CD8-positive, alpha-beta memory T cell (primary cell): ENCODE results near the gene LDLRAD1. TPM values are rescaled to one million over a fixed set of nuclear protein-coding genes. Genes with fewer than 3 reads are reported as not detected.
"Not testable (repeated sequence)": the region's sequence is repeated elsewhere in the genome, so short reads cannot be mapped to it uniquely, and the experiment has no call there.

ENCODE experiments used
- CTCF ChIA-PET: fragments of 350-600 bp; sonication (Branson Sonifier 250); formaldehyde crosslinking; loops from one replicate; lab custom pipeline; 2021; ENCODE audit warnings: antibody characterized with exemption; lab: Charles Lee
- POLR2A ChIA-PET: fragments of 350-600 bp; sonication (Branson Sonifier 250); formaldehyde crosslinking; loops from one replicate; lab custom pipeline; 2021; ENCODE audit warnings: antibody characterized with exemption; lab: Charles Lee
- DNase-seq, 5 donors: peaks; one replicate each; pipeline versions ENCODE4 v3.0.0 to v3.0.0-alpha.2; 2020 to 2022; ENCODE audit warnings: mixed read lengths in 1 of 5
- H3K27ac ChIP-seq: one replicate; pipeline ENCODE4 v1.7.0; 2013; ENCODE audit warnings: low read depth, mild to moderate bottlenecking, low read length, moderate library complexity
- H3K27me3 ChIP-seq: 2 replicates; pipeline ENCODE4 v1.7.0; 2013; ENCODE audit warnings: low read length, mild to moderate bottlenecking; ENCODE audit not compliant: insufficient read depth, poor library complexity, severe bottlenecking
- H3K36me3 ChIP-seq: 2 replicates; pipeline ENCODE4 v1.7.0; 2013; ENCODE audit warnings: mild to moderate bottlenecking, low read length, moderate library complexity; ENCODE audit not compliant: insufficient read depth
- H3K4me1 ChIP-seq: 2 replicates; pipeline ENCODE4 v1.7.0; 2013; ENCODE audit warnings: mild to moderate bottlenecking, low read length, moderate library complexity; ENCODE audit not compliant: insufficient read depth
- H3K4me3 ChIP-seq: 2 replicates; pipeline ENCODE4 v1.7.0; 2013; ENCODE audit warnings: mild to moderate bottlenecking, low read length
- H3K9me3 ChIP-seq: 2 replicates; pipeline ENCODE4 v1.7.0; 2013; ENCODE audit warnings: mild to moderate bottlenecking, low read length
- H3K27ac Mint-ChIP-seq, 8 donors: one replicate each; pipeline ENCODE4 v1.8.0; 2020 to 2021; ENCODE audit warnings: mixed read lengths in 8 of 8, mild to moderate bottlenecking in 6 of 8, inconsistent platforms in 3 of 8, moderate library complexity in 3 of 8
- H3K27me3 Mint-ChIP-seq, 2 donors: one replicate each; pipeline ENCODE4 v1.8.0; 2020 to 2021; ENCODE audit warnings: mixed read lengths in 2 of 2, mild to moderate bottlenecking in 1 of 2, moderate library complexity in 1 of 2
- H3K36me3 Mint-ChIP-seq, 3 donors: one replicate each; pipeline ENCODE4 v1.8.0; 2020 to 2021; ENCODE audit warnings: mixed read lengths in 3 of 3, inconsistent platforms in 1 of 3, mild to moderate bottlenecking in 1 of 3
- H3K4me1 Mint-ChIP-seq, 3 donors: one replicate each; pipeline ENCODE4 v1.8.0; 2020 to 2021; ENCODE audit warnings: mixed read lengths in 3 of 3, inconsistent platforms in 1 of 3, mild to moderate bottlenecking in 1 of 3
- H3K4me3 Mint-ChIP-seq, 7 donors: one replicate each; pipeline ENCODE4 v1.8.0; 2020 to 2021; ENCODE audit warnings: mixed read lengths in 7 of 7, mild to moderate bottlenecking in 6 of 7, moderate library complexity in 4 of 7, inconsistent platforms in 2 of 7
- H3K9me3 Mint-ChIP-seq, 5 donors: one replicate each; pipeline ENCODE4 v1.8.0; 2020 to 2022; ENCODE audit warnings: mixed read lengths in 5 of 5, mild to moderate bottlenecking in 3 of 5, moderate library complexity in 2 of 5, inconsistent platforms in 1 of 5
- polyA plus RNA-seq: library from polyadenylated mRNA; unstranded; fragments of 300-500 nt; fragmentation: Illumina TruSeq; gene quantifications from one replicate; pipeline ENCODE4 v1.2.3, GENCODE V29; 2021
- total RNA-seq, 2 experiments: library from RNA; stranded (reverse); gene quantifications; one replicate each; pipeline ENCODE4 v1.2.3, GENCODE V29; 2021

LDLRAD1 gene
- total and polyA plus RNA-seq, 3 experiments from 2014 or later, result not detected

- H3K4me1 ChIP-seq, result no peaks in the 10 kb centered on the region
- Mint-ChIP-seq H3K9me3 (no peaks in the 10 kb centered on the region), H3K27me3 (peaks cover 2 to 10% of the 10 kb centered on the region in 2 donors), H3K27ac (peak overlapping the region in 1 of 8 donors; percentile 73), H3K4me1 (no peaks in the 10 kb centered on the region), H3K4me3 (no peak overlapping the region), H3K36me3 (peaks cover 0 to 2% (median 0%) of the 10 kb centered on the region in 3 donors)
- no peak for DNase-seq
- no peak overlapping the region for H3K27ac ChIP-seq
- POLR2A ChIA-PET, result no interaction called here
- CTCF ChIA-PET, result no interaction called here
- no peaks in the 10 kb centered on the region for H3K9me3 ChIP-seq
- H3K27me3 ChIP-seq, result no peaks in the 10 kb centered on the region
- no peaks in the 10 kb centered on the region for H3K36me3 ChIP-seq
- H3K4me3 ChIP-seq, result no peak overlapping the region
Observed at GRCh38 chr1:53979712-53980450, 38.1 kb downstream of the LDLRAD1 start.

GRCh38 chr1:53975861-53976260 lies 42.1 kb downstream of the LDLRAD1 start:
- DNase-seq, result no peak
- ChIA-PET CTCF (no interaction called here), POLR2A (no interaction called here)
- H3K4me3 Mint-ChIP-seq, result no peak overlapping the region
- peaks cover 0 to 9% (median 5%) of the 10 kb centered on the region in 3 donors for H3K36me3 Mint-ChIP-seq
- Histone ChIP-seq H3K9me3 (no peaks in the 10 kb centered on the region), H3K27me3 (no peaks in the 10 kb centered on the region), H3K4me1 (no peaks in the 10 kb centered on the region), H3K36me3 (no peaks in the 10 kb centered on the region), H3K4me3 (no peak overlapping the region), H3K27ac (no peak overlapping the region)
- H3K27ac Mint-ChIP-seq, result no peak overlapping the region
- H3K9me3 Mint-ChIP-seq, result no peaks in the 10 kb centered on the region
- H3K27me3 Mint-ChIP-seq, result peaks cover 2 to 4% of the 10 kb centered on the region in 2 donors
- H3K4me1 Mint-ChIP-seq, result no peaks in the 10 kb centered on the region

GRCh38 chr1:53971718-53972117 lies 46.3 kb downstream of the LDLRAD1 start:
- ChIA-PET POLR2A (no interaction called here), CTCF (interaction anchor here (1.4 kb wide), 1 partner anchor 111 kb away, joined by 3 read pairs; no protein-coding TSS in a partner anchor)
- H3K27me3 Mint-ChIP-seq, result peaks cover 0 to 4% of the 10 kb centered on the region in 2 donors
- H3K4me3 ChIP-seq, result no peak overlapping the region
- H3K27ac Mint-ChIP-seq, result no peak overlapping the region
- no peak overlapping the region for H3K4me3 Mint-ChIP-seq
- H3K27ac ChIP-seq, result no peak overlapping the region
- peaks cover 14% of the 10 kb centered on the region for H3K36me3 ChIP-seq
- DNase-seq, result no peak
- H3K36me3 Mint-ChIP-seq, result peaks cover 0 to 36% (median 28%) of the 10 kb centered on the region in 3 donors
- H3K4me1 ChIP-seq, result no peaks in the 10 kb centered on the region
- no peaks in the 10 kb centered on the region for H3K27me3 ChIP-seq
- H3K4me1 Mint-ChIP-seq, result no peaks in the 10 kb centered on the region
- H3K9me3 ChIP-seq, result no peaks in the 10 kb centered on the region
- H3K9me3 Mint-ChIP-seq, result no peaks in the 10 kb centered on the region

- H3K27ac ChIP-seq, H3K9me3 Mint-ChIP-seq, DNase-seq, POLR2A ChIA-PET, H3K27ac Mint-ChIP-seq, H3K4me3 Mint-ChIP-seq, H3K27me3 Mint-ChIP-seq, H3K9me3 ChIP-seq, H3K4me3 ChIP-seq, CTCF ChIA-PET, H3K4me1 Mint-ChIP-seq, H3K4me1 ChIP-seq, H3K27me3 ChIP-seq: not testable (repeated sequence)
- peaks cover 21% of the 10 kb centered on the region for H3K36me3 ChIP-seq
- peaks cover 3 to 53% (median 32%) of the 10 kb centered on the region in 3 donors for H3K36me3 Mint-ChIP-seq
Observed at GRCh38 chr1:53969323-53969722, 48.7 kb downstream of the LDLRAD1 start.

- H3K9me3 Mint-ChIP-seq, result no peaks in the 10 kb centered on the region
- no peaks in the 10 kb centered on the region for H3K4me1 ChIP-seq
- ChIA-PET POLR2A (no interaction called here), CTCF (no interaction called here)
- H3K4me1 Mint-ChIP-seq, result no peaks in the 10 kb centered on the region
- no peak for DNase-seq
- H3K9me3 ChIP-seq, result no peaks in the 10 kb centered on the region
- H3K4me3 ChIP-seq, result no peak overlapping the region
- peaks cover 26% of the 10 kb centered on the region for H3K36me3 ChIP-seq
- H3K36me3 Mint-ChIP-seq, result peaks cover 4 to 63% (median 32%) of the 10 kb centered on the region in 3 donors
- peak overlapping the region in 1 of 8 donors; percentile 15 for H3K27ac Mint-ChIP-seq
- no peak overlapping the region for H3K4me3 Mint-ChIP-seq
- no peaks in the 10 kb centered on the region for H3K27me3 ChIP-seq
- H3K27me3 Mint-ChIP-seq, result peaks cover 0 to 2% of the 10 kb centered on the region in 2 donors
- no peak overlapping the region for H3K27ac ChIP-seq
Observed at GRCh38 chr1:53968125-53968513, 49.9 kb downstream of the LDLRAD1 start.

GRCh38 chr1:53967409-53968124 lies 50.4 kb downstream of the LDLRAD1 start:
- Mint-ChIP-seq H3K36me3 (peaks cover 4 to 68% (median 30%) of the 10 kb centered on the region in 3 donors), H3K4me3 (no peak overlapping the region), H3K4me1 (no peaks in the 10 kb centered on the region), H3K27me3 (peaks cover 0 to 2% of the 10 kb centered on the region in 2 donors), H3K27ac (peak overlapping the region in 2 of 8 donors; percentile 52 to 63), H3K9me3 (no peaks in the 10 kb centered on the region)
- Histone ChIP-seq H3K36me3 (peaks cover 31% of the 10 kb centered on the region), H3K9me3 (no peaks in the 10 kb centered on the region), H3K27ac (no peak overlapping the region), H3K4me3 (no peak overlapping the region), H3K4me1 (no peaks in the 10 kb centered on the region), H3K27me3 (no peaks in the 10 kb centered on the region)
- no peak for DNase-seq
- ChIA-PET CTCF (no interaction called here), POLR2A (no interaction called here)

- Mint-ChIP-seq H3K36me3 (peaks cover 4 to 75% (median 30%) of the 10 kb centered on the region in 3 donors), H3K27me3 (peaks cover 0 to 2% of the 10 kb centered on the region in 2 donors), H3K4me3 (no peak overlapping the region), H3K4me1 (no peaks in the 10 kb centered on the region), H3K27ac (no peak overlapping the region), H3K9me3 (no peaks in the 10 kb centered on the region)
- Histone ChIP-seq H3K9me3 (no peaks in the 10 kb centered on the region), H3K36me3 (peaks cover 39% of the 10 kb centered on the region), H3K27me3 (no peaks in the 10 kb centered on the region), H3K27ac (no peak overlapping the region), H3K4me1 (no peaks in the 10 kb centered on the region), H3K4me3 (no peak overlapping the region)
- POLR2A ChIA-PET, result no interaction called here
- CTCF ChIA-PET, result interaction anchor here (1.6 kb wide), 1 partner anchor 106 kb away, joined by 4 read pairs; no protein-coding TSS in a partner anchor
- no peak for DNase-seq
Observed at GRCh38 chr1:53966794-53967193, 51.2 kb downstream of the LDLRAD1 start.

- Mint-ChIP-seq H3K4me3 (no peak overlapping the region), H3K27ac (no peak overlapping the region), H3K4me1 (no peaks in the 10 kb centered on the region), H3K36me3 (peaks cover 4 to 81% (median 25%) of the 10 kb centered on the region in 3 donors), H3K9me3 (no peaks in the 10 kb centered on the region), H3K27me3 (no peaks in the 10 kb centered on the region)
- H3K36me3 ChIP-seq, result peaks cover 46% of the 10 kb centered on the region
- no peak for DNase-seq
- H3K27ac ChIP-seq, result no peak overlapping the region
- no peaks in the 10 kb centered on the region for H3K4me1 ChIP-seq
- CTCF ChIA-PET, result interaction anchor here (2.3 kb wide), 1 partner anchor 19 kb away, joined by 7 read pairs; the partner anchor contains the start of genes IFT25 and LRRC42
- H3K27me3 ChIP-seq, result no peaks in the 10 kb centered on the region
- POLR2A ChIA-PET, result no interaction called here
- no peak overlapping the region for H3K4me3 ChIP-seq
- H3K9me3 ChIP-seq, result no peaks in the 10 kb centered on the region
Observed at GRCh38 chr1:53964109-53964508, 53.9 kb downstream of the LDLRAD1 start.
